ENCODE data around the gene KDM5C.

DNA sequence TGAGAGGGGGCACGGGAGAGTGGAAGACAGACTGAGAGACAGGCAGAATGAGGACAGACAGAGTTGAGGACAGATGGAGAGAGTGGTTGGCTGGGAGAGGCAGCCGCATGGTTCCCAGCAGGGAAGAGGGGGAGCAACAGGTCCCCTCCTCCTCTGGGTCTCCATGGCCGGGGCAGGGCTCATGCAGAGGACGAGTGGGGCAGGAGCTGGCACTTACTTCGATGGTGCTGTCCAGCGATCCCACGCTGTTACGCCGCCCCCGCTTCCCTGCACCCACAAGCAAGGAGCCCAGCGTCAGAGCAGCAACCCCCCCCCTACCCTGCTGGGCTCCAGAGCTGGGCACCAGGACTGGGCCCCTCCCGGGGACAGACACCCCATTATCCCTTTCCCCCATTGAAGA lies 10.6 kb upstream of the KDM5C start:
- TF ChIP-seq, protein P1, sequence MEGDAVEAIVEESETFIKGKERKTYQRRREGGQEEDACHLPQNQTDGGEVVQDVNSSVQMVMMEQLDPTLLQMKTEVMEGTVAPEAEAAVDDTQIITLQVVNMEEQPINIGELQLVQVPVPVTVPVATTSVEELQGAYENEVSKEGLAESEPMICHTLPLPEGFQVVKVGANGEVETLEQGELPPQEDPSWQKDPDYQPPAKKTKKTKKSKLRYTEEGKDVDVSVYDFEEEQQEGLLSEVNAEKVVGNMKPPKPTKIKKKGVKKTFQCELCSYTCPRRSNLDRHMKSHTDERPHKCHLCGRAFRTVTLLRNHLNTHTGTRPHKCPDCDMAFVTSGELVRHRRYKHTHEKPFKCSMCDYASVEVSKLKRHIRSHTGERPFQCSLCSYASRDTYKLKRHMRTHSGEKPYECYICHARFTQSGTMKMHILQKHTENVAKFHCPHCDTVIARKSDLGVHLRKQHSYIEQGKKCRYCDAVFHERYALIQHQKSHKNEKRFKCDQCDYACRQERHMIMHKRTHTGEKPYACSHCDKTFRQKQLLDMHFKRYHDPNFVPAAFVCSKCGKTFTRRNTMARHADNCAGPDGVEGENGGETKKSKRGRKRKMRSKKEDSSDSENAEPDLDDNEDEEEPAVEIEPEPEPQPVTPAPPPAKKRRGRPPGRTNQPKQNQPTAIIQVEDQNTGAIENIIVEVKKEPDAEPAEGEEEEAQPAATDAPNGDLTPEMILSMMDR (IDR thresholded peaks at IDR 0.05; ENCODE audit: control extremely low read depth in 1 of 3, insufficient read depth in 1 of 3, low read depth in 1 of 3, low read length in 3 of 3): no peak
- no peak for TF ChIP-seq EZH2 (IDR thresholded peaks at IDR 0.05; ENCODE audit: low read depth, low read length, severe bottlenecking)
- TF ChIP-seq RAD21 (IDR thresholded peaks at IDR 0.05 in 1 of 2, conservative IDR thresholded peaks at IDR 0.05 in 1 of 2; ENCODE audit: low read depth in 2 of 2, low read length in 2 of 2): no peak
- TF ChIP-seq, protein P2, sequence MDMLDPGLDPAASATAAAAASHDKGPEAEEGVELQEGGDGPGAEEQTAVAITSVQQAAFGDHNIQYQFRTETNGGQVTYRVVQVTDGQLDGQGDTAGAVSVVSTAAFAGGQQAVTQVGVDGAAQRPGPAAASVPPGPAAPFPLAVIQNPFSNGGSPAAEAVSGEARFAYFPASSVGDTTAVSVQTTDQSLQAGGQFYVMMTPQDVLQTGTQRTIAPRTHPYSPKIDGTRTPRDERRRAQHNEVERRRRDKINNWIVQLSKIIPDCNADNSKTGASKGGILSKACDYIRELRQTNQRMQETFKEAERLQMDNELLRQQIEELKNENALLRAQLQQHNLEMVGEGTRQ (IDR thresholded peaks at IDR 0.05; ENCODE audit: low read length): no peak
- TF ChIP-seq, protein P3, sequence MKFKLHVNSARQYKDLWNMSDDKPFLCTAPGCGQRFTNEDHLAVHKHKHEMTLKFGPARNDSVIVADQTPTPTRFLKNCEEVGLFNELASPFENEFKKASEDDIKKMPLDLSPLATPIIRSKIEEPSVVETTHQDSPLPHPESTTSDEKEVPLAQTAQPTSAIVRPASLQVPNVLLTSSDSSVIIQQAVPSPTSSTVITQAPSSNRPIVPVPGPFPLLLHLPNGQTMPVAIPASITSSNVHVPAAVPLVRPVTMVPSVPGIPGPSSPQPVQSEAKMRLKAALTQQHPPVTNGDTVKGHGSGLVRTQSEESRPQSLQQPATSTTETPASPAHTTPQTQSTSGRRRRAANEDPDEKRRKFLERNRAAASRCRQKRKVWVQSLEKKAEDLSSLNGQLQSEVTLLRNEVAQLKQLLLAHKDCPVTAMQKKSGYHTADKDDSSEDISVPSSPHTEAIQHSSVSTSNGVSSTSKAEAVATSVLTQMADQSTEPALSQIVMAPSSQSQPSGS (IDR thresholded peaks at IDR 0.05; ENCODE audit: low read length): no peak
- no peak for TF ChIP-seq CREB1 (IDR thresholded peaks at IDR 0.05)
- TF ChIP-seq TBP (IDR thresholded peaks at IDR 0.05; ENCODE audit: low read depth, low read length): no peak
- TF ChIP-seq POLR2AphosphoS5 (IDR thresholded peaks at IDR 0.05; ENCODE audit: low read depth, low read length): no peak
- no peak for TF ChIP-seq BRCA1 (IDR thresholded peaks at IDR 0.05; ENCODE audit: low read depth, low read length)
- no peak for TF ChIP-seq POLR2A (IDR thresholded peaks at IDR 0.05; ENCODE audit: control extremely low read depth in 1 of 2, low read depth in 2 of 2, low read length in 2 of 2)
- TF ChIP-seq KDM1A (IDR thresholded peaks at IDR 0.05; ENCODE audit: borderline replicate concordance, low read length): no peak
- TF ChIP-seq GABPA (IDR thresholded peaks at IDR 0.05; ENCODE audit: borderline replicate concordance, insufficient read depth, low read length): no peak

Data from H1 (cell line).